ENCODE data around the gene DIP2B.
"Not testable (repeated sequence)": the region's sequence is repeated elsewhere in the genome, so short reads cannot be mapped to it uniquely, and the experiment has no call there.

The DIP2B gene, protein sequence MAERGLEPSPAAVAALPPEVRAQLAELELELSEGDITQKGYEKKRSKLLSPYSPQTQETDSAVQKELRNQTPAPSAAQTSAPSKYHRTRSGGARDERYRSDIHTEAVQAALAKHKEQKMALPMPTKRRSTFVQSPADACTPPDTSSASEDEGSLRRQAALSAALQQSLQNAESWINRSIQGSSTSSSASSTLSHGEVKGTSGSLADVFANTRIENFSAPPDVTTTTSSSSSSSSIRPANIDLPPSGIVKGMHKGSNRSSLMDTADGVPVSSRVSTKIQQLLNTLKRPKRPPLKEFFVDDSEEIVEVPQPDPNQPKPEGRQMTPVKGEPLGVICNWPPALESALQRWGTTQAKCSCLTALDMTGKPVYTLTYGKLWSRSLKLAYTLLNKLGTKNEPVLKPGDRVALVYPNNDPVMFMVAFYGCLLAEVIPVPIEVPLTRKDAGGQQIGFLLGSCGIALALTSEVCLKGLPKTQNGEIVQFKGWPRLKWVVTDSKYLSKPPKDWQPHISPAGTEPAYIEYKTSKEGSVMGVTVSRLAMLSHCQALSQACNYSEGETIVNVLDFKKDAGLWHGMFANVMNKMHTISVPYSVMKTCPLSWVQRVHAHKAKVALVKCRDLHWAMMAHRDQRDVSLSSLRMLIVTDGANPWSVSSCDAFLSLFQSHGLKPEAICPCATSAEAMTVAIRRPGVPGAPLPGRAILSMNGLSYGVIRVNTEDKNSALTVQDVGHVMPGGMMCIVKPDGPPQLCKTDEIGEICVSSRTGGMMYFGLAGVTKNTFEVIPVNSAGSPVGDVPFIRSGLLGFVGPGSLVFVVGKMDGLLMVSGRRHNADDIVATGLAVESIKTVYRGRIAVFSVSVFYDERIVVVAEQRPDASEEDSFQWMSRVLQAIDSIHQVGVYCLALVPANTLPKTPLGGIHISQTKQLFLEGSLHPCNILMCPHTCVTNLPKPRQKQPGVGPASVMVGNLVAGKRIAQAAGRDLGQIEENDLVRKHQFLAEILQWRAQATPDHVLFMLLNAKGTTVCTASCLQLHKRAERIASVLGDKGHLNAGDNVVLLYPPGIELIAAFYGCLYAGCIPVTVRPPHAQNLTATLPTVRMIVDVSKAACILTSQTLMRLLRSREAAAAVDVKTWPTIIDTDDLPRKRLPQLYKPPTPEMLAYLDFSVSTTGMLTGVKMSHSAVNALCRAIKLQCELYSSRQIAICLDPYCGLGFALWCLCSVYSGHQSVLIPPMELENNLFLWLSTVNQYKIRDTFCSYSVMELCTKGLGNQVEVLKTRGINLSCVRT (N-terminal part only)

DNA sequence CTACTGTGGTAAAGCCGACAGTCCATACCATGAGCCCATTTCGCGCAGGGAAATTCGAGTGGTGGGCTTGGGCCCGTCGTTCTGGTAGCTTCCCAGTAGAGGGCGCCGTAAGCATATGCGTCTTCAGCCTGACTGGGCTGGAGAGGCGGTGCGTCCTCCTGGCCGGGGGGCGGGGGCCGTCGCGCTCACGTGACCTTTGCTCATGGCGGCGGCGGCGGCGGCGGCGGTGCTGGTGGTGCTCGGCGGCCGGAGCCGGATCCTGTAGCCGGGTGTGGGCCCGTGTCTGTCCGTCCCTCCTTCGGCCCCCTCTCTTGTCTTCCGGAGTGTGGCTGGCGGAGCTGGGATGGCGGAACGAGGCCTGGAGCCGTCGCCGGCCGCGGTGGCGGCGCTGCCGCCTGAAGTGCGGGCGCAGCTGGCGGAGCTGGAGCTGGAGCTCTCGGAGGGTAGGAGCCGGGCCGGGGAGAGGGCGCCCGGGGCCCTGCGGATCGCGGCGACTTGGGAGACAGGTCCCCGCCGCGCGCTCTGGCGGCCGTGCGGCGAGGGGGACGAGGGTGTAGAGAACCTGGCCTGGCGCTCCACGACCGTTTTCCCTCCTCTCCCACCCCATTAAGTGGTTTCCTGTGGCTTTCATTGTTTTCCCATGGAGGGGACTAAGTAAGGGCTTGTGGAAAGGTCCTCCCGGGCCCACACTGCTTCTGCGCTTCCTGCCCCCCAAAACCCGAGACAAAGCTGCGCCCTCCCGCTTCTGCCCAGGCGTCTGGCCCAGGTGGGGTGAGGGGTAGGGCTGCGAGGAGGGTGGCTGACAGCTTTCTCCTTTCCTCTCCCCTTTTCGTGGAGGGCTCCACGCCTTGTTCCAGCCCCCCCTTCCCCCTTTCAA, at the start of gene DIP2B:
TSS of gene DIP2B (plus strand) at position 188 of the 877 bp plus-strand sequence. CDS start at position 344, 156 bp downstream.
- DNase-seq (ENCODE audit: low read depth, low spot score), result peak; percentile 94

DNA sequence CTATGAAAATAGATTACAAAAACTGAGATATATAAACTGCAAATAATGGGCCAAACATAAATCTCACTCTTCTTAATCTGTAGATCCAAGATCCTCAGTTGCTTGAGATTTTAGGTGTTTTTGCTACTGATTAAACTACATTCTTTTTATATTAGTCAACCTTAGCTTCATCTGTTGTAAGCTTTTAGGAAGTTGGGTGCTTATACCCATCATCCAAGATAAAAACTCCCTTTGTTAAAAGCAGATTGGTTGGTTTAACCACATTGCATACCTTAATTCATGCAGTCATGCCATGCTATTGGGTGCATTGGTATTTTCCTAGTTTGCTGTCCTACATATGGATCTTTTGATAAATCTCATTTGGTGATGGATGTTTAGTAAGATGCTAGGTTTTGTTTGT, 46.2 kb upstream of the DIP2B start:
- DNase-seq (ENCODE audit: low read depth, low spot score), result no peak

DNA sequence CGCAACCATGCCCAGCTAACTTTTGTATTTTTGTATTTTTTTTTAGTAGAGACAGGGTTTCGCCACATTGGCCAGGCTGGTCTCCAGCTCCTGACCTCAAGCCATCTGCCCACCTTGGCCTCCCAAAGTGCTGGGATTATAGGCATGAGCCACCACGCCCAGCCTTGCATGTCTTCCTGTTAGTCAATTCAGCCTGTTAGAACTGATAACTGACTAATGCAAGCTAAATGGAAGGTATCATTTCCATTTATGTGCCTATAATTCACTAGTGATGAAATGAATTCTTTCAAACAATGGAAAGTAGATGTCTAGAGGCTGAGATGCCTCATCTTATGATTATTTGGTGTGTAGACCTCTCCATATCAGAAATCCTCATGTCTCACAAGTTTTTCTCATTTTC, 37.3 kb upstream of the DIP2B start:
- DNase-seq (ENCODE audit: low read depth, low spot score), result no peak

DNA sequence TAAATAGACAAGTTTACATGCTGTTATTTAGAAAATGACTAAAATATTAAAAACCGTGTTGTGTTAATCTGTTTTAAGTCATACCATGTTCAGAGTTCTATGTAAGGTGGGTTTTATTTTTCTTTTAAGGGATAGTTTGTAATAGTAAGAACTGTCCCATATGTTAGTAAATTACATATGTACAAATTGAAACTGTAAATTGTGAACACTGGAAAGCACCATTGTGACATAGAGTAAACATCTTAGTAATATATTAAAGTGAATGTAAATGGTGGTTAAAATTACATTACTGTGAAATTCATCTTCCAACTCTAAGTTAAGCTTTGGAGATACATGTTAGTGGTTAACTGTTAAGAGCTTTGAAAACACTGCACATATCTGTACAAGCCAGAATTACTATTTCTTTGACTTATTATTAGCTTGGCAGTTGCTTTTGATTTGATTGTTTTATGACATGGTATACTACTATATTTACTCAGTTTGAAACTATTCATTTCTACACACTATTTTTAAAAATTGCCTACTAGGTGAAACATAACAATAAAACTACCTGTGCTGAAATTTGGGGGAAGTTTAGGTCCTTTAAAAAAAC, 27.4 kb upstream of the DIP2B start:
- no peak for DNase-seq (ENCODE audit: low read depth, low spot score)

DNA sequence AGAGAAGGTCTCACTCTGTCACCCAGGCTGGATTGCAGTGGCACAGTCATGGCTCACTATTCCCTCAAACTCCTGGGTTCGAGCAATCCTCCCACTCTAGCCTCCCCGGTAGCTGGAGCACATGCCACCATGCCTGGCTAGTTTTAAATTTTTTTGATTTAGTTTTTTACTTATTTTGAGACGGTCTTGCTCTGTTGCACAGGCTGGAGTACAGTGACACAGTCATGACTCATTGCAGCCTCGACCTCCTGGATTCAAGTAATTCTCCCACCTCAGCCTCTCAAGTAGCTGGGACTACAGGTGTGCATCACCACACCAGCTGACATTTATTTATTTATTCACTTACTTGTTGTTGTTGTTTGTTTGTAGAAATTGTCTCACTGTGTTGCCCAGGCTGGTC, 22.2 kb upstream of the DIP2B start:
- no peak for DNase-seq (ENCODE audit: low read depth, low spot score)

DNA sequence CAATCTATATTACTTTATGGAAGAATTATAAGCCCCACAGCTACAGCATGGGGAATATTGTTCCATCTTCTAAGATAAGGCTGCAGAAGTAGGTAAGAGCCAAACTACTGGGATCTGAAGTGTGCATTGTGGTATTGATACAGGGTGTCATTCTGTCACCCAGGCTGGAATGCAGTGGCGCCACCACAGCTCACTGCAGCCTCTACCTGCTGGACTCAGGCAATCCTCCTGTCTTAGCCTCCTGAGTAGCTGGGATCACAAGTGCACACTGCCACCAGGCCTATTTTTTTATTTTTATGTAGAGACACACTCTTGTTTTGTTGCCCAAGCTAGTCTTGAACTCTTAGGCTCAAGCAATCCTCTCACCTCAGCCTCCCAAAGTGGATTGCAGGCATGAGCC, 21.3 kb upstream of the DIP2B start:
- no peak for DNase-seq (ENCODE audit: low read depth, low spot score)

DNA sequence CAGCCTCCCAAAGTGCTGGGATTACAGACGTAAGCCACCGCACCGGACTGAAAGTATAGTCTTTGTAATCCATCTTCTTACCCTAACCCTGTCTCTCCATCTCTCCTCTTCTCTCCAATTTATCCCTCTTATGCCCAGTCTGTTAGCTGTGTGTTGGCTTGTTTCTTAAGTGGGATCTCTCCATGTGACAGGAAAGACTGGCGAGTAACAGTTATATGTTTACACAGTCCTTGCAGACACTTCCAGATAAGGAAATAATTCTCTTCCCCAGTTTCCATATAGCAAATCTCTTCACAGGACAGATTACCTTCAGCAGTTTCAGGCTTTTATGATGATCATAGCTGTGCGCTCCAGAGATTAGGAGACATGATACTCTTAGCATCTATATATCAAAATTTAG, 16.0 kb upstream of the DIP2B start:
- DNase-seq (ENCODE audit: low read depth, low spot score), result no peak

DNA sequence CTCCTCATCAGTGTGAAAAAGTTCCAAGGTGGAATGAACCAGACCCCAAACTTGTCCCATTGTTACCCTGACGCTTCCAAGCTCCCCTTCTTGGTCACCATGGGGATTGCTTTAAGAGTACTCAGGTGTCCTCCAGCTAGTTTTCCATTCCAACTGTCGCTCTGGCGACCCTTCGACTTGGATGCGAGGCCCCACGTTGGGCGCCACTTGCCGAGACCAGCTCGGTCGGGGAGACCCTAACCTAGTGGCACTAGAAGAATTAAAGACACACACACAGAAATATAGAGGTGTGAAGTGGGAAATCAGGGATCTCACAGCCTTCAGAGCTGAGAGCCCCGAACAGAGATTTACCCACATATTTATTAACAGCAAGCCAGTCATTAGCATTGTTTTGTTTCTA, 6.7 kb upstream of the DIP2B start:
- DNase-seq (ENCODE audit: low read depth, low spot score), result not testable (repeated sequence)

DNA sequence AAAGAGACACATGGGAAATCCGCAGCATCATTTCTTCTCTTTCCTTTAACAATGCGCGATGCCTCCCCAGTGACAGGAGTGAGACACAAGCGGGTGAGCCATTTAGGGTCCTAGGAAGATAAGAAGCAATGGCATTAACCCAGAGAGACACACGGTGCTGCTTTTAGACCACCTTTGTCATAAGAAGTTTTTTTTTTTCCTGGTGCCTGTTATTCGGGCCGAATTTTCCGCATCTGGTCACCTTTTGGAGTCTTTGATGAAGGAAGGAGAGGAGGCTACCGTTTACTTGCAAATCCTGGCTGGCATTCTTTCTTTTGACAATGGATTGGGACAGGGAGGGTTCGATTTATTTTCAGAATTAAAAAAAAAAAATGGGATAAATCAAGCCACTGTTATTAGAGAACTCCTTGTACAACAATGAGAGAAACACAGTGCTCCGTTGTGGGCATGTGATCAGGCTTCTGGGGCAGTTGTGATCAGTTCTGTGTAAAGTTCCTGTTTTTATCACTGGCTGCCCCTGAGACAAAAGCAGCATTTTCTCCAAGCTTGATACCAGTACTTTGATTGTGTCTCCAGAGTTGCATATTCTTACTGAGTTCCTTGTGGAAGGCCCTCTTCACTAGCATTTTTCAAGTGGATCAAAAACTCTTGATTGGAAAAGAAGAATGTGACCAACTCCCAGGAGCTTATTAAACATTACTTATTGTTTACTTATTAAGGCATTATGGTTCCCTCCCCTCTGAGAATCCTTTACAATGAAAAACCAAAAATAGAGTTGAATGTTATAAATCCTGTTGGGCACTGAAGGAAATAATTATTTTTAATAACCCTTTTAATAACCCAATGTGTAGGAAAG, 1.1 kb downstream of the DIP2B start:
- no peak for DNase-seq (ENCODE audit: low read depth, low spot score)

DNA sequence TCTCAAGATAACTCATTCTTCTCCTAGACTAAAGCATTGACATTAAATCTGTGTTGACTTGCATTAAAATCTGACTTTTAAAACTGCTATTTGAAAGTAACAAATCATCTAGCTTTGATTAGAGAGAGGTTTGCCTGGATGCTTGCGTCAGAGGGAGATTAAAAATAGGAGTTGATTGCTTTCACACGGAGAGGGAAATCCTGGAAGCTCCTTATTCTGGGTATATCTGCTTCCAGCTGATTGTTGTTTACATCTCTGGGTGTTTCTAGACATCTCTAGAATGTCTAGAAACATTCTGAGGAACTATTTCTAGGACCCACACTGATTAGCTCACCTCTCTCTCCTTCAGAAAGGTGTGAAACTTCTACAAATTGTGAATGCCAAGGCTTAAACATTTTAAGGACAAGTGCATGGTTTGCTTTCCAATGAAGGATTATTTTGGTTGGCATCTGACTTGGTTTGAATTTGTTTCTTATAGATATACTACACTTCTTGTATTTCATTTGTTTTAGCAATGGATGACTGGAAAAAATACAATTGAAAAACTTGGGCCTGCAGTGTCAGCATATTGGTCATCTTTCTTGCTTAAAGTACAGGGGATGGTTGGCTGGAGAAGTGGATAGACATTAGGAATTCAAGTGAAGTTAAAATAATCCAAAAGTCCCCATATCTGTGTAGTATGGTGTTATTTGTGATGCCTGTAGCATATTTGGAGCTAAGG, 2.1 kb downstream of the DIP2B start:
- no peak for DNase-seq (ENCODE audit: low read depth, low spot score)

DNA sequence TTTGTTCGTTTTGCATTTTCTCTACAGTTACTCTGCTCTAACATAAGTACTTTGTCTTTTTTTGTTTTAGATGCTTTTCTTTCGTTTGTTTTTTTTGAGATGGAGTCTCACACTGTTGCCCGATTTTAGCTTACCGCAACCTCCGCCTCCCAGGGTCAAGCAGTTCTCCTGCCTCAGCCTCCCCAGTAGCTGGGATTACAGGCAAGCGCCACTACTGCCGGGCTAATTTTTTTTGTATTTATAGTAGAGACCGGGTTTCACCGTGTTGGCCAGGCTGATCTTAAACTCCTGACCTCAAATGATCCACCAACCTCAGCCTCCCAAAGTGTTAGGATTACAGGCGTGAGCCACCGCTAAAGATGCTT, 2.7 kb downstream of the DIP2B start:
- DNase-seq (ENCODE audit: low read depth, low spot score), result no peak

DNA sequence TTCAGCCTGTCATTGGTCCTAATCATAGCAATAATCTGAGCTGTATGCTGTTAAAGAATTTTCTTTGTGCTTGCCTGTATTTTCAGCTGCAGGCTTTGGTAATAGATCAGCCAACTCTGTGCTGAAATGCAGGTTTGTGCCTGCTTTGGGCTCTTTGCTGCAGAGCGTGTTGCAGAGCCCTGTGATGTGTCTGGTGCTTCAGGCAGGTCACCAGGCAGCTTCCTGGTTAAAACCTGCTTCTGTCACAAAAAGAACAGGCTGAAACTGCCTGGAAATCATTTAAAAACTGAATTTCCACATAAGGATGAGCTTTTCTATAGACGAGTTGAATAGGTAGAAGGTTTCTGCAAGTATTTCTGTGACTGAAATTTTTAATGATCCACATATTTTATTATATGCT, 3.1 kb downstream of the DIP2B start:
- no peak for DNase-seq (ENCODE audit: low read depth, low spot score)

DNA sequence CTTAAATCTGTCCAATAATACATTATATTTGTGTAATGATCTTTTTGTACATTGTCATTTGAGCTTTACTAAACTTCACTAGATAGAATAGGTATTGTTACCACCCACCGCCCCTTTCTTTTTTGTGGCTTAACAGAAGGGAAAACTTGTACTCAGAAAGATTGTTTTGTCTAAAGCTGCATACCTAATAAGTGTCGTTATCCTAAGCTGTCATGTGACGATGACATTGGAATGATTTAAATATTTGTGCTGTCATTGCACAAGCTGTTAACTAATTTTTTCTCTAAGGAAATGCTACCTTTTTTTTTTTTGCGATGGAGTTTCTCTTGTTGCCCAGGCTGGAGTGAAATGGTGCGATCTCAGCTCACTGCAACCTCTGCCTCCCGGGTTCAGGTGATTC, 3.6 kb downstream of the DIP2B start:
- no peak for DNase-seq (ENCODE audit: low read depth, low spot score)

DNA sequence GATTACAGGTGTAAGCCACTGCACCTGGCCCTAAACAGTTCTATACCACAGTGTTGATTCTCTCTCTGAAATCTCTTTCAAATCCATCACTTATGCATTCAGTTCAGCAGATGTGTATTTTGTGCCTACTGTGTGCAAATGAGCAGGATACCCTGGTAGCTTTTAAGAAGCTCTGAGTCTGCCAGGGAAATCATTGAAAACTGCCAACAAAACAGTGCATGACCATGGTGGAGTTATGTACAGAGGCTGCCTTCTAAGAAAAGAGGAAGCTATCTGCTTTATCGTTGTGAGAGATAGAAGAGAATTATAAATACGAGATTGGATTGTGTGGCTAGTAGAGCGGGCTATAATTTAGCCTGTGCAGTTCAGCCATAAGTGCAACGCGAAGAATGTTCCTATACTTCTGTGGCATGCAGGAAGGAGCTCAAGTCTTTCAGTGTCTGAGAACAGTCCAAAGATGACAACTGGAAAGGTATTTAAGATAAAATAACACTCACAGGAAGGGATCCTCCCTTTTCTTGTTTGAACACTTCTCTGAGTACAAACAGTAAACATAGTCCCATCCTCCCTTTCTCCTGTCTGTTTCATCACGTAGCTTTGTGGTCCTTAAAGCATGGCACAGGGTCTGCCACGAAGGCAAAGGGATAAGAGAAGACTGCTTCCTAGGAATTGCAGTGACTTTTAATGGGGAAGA, 4.3 kb downstream of the DIP2B start:
- no peak for DNase-seq (ENCODE audit: low read depth, low spot score)

DNA sequence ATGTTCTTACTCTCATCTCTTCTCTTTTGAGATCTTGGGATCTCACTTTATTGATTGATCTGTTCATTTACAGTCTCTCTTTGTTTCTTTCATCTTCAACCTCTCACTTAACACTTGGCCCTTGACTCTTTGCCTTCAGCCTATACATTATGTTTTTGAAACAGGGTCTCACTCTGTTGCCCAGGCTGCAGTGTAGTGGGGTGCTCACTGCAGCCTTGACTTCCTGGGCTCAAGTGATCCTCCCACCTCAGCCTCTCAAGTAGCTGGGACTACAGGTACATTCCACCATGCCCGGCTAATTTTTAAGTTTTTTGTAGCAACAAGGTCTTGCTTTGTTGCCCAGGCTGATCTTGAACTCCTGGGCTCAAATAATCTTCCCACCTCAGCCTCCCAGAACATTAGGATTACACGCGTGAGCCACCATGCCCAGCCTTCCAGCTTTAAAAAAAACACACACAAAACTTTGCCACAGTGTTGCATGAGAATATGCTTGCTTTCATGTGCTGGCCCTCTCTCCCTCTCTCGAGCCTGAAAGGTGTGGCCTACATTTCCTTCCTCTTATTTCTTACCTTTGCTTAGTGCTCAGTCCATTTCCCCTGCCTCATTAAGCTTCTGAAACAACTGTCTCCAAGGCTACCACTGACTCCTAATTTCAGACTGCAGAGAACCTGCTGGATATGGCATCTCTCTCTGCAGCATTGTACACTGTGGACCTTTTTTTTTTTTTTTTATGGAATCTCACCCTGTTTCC, 9.9 kb downstream of the DIP2B start:
- no peak for DNase-seq (ENCODE audit: low read depth, low spot score)

DNA sequence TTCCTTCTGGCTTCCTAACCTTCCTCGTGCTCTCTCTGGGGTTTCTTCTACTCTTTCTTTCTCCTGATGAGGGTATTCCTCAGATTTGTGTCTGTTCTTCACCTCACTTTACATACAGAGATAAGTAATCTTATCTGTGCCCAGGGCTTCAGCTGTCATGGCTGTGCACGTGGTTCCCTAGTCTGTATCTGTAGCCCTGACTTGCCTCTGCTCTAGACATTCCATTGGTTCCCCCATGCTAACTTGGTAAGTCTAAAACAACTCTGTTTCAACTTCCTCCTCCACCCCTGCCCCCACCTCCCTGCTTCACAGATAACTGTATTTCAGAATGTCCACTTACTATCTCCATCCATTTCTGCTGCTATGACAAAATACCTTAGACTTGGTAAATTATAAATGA, 10.8 kb downstream of the DIP2B start:
- DNase-seq (ENCODE audit: low read depth, low spot score), result no peak

DNA sequence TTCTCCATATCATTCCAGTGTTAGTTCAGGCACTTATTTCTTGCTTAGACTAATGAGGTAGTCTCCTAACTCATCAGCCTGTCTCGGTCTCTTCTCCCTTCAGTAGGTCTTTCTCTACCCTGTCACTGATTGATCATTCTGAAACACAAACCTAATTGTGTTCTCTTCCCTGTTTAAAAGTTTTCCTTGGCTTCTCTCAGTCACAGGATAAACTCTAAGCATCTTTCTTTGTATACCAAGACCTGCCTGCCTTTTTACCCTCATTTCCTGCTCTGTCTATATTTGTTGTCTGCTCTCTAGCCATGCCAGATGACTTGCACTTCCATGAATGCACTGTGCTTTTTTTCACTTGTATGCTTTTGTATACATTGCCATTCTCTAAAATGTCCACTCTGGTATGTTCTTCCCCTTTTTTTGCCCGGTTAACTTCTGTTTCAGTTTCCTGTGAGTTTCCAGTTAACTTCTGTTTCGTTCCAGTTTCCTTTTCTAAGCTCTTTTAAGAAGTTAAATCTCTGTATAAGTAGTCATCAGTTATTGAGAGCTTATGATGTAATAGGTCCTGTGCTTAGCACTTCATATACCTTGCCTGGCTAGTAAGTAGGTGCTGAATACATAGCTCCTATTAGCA, 12.8 kb downstream of the DIP2B start:
- no peak for DNase-seq (ENCODE audit: low read depth, low spot score)

All from activated CD4-positive, CD25-positive, alpha-beta regulatory T cell treated with anti-CD3 and anti-CD28 coated beads, Interleukin-2, amount 50 U/mL, for 16 hours (primary cell).